Epidermal melanocyte (primary cell): Measurements from ENCODE around the gene VASN.

ENCODE experiments used
- DNase-seq: peaks from one replicate; pipeline ENCODE4 v3.0.0; 2011; ENCODE audit warnings: low spot score; ENCODE audit not compliant: insufficient read length

Gene VASN

DNA sequence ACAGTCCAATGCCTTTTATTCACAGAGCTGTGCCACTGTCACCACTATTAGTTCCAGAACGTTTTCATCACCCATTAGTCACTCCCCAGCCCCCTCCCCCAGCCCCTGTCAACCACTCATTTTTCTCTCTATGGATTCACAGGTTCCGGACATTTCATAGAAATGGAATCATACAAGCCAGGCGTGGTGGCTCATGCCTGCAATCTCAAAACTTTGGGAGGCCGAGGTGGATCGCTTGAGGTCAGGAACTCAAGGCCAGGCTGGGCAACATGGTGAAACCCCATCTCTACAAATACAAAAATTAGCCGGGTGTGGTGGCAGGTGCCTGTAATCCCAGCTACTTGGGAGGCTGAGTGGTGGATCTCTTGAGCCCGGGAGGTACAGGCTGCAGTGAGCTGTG lies 19.8 kb upstream of the VASN start:
- no peak for DNase-seq

DNA sequence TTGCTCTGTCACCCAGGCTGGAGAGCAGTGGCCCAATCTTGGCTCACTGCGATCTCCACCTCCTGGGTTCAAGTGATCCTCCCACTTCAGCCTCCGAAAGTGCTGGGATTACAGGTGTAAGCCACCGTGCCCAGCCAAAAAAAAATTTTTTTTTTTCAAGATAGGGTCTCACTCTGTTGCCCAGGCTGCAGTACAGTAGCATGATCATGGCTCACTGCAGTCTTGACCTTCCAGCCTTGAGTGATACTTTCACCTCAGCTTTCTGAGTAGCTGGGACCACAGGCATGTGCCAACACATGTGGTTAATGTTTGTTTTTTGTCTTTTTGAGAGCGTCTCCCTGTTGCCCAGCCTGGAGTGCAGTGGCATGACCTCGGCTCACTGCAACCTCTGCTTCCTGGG lies 18.8 kb upstream of the VASN start:
- no peak for DNase-seq

DNA sequence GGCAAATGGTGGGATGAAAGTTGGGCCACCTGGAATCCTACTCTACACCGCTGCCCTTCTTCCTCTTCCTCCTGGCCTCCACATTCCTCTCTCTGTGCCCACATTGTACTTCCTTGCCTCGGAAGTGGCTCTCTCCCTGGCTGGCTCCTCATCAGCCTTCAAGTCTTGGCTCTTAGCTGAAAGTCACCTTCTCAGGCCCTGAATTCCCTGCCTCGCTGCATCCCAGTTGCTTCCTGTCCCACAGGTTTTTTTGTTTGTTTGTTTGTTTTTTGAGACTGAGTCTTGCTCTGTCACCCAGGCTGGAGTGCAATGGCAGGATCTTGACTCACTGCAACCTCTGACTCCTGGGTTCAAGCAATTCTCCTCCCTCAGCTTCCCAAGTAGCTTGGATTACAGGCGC lies 18.0 kb upstream of the VASN start:
- no peak for DNase-seq

DNA sequence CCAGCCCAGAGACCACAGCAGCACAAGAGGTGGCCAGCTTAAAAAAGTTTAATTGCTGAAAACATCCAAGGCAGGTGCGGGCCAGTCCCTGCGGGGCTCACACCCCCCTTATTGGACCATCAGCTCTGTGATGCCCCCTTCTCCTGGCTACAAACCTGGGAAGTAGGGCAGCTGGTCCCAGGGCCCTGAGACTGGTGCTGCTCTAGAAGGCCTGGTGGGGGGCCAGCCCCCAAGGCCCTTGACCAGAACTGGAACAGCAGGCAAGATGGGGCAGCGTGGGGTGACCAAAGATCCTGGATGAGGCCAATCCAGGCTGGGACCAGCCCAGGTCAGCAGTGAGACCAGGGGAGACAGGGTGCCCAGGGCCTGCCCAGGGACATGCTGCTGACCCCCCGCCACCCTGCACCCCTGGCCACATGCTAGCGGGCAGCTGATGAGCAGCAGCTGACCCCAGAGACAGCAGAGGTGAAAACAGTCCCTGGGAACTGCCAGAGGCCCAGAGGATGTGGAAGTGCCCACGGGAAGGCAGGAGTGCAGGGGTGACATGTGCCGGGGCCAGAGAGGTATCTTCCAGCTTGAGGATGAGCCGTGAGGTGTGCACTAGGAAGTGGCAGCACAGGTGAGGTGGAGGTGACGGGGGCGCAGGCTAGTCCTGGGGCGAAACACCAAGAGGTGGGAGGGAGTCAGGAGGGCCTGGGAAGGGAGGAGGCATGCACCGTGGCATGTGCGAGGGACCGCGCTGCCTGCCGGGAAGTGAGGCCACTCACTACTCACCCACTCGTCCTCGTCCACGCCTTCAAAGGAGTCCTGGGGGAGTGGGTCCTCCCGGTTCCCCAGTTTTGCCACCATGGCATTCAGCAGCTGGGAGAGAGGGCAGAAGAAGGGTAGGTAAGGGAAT lies 16.9 kb upstream of the VASN start:
- no peak for DNase-seq

DNA sequence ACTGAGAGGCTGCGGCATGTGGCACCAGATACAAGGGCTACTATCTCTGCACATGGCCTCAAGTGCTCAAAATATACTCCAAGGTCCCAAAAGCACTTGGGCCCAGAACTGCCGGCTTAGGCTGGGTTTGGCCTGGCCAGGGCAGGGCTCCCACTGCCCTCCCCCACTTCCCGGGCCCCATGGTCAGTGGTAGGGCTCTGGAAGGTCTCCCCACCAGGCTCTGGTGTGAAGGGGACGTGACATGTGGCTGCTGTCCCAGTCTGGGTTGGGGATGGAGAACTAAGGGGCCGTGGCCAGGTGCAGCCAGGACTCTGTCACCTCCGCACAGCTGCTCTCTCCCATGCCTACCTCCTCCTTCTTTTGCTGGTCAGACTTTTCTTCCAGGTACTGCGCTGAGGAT lies 14.8 kb upstream of the VASN start:
- DNase-seq = no peak

DNA sequence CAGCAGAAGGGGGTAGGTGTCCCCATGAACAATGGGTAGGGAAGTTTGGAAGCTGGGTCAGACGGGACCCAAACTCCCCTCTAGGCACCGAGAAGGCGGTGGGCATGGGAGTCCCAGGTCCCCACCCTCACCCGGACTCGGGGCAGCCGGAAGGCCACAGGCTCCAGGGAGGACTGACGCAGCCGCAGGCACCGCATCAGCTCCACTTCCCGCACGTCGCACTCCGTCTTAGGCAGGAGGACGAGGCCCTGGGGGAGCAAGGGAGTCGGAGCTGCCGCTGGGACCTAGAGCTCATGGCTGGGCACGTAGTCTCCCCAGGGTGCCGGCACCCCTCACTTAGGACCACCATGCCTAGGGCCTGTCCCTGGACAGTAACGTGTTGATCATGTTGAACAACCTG lies 13.4 kb upstream of the VASN start:
- DNase-seq = no peak

DNA sequence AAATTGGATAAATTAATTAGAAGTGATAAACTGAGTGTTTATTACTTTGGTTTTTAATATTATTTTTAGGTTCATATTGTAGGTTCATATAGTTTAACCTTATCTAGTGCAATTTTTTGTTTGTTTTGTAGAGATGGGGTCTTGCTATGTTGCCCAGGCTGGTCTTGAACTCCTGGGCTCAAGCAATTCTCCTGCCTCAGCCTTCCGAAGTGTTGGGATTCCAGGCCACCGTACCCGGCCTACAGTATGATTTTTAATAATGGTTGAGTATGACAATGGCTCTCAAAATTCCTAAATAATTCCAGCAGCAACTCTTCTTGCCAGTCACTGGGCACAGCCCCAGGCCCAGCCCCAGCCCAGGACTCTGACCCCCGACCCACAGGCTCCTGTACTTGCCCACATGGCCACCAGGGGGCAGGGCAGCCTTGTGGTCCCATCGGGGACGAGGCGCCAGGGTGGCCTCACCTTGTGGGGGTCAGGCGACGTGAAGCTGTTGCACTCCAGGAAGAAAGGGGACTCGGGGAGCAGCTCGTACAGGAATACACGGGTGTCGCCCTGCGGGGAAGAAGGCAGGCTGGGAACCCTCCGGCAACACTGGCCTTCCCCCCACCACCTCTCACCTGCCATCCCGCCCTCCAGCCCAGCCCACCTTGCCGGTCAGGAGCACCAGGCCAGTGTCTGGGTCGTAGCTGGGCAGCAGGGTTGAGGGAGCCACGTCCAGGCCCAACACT lies 12.7 kb upstream of the VASN start:
- DNase-seq = peak; percentile 60

DNA sequence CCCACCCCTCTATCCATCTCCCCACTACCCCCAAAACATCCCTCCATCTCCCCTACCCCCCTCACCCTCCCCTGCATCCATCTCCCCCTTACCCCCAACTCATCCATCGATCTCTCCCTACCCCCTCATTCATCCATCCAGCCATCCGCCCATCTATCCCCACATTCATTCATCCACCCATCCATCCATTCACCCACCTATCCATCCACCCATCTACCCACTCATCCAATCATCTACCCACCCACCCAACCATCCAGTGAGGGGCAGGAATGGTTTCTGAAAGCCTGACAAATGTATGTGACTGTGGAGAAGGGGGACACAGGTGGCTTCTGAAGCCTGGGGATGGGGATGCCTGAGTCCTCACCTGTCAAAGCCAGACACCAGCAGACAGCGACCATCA lies 11.7 kb upstream of the VASN start:
- DNase-seq = no peak

DNA sequence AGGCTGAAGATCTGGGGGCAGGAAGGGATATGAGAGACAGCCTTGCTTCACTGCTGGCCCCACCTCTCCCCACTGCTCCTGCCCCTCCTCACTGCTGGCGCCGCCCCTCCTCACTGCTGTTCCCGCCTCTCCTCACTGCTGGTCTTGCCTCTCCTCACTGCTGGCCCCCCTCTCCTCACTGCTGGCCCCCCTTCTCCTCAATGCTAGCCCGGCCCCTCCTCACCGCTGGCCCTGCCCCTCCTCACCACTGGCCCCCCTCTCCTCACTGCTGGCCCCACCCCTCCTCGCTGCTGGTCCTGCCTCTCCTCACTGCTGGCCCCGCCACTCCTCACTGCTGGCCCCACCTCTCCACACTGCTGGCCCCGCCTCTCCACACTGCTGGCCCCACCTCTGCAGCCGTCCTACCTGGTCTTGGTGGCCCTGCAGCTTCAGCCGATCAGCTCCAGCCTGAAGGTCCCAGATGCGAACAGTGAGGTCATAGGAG lies 11.1 kb upstream of the VASN start:
- no peak for DNase-seq

DNA sequence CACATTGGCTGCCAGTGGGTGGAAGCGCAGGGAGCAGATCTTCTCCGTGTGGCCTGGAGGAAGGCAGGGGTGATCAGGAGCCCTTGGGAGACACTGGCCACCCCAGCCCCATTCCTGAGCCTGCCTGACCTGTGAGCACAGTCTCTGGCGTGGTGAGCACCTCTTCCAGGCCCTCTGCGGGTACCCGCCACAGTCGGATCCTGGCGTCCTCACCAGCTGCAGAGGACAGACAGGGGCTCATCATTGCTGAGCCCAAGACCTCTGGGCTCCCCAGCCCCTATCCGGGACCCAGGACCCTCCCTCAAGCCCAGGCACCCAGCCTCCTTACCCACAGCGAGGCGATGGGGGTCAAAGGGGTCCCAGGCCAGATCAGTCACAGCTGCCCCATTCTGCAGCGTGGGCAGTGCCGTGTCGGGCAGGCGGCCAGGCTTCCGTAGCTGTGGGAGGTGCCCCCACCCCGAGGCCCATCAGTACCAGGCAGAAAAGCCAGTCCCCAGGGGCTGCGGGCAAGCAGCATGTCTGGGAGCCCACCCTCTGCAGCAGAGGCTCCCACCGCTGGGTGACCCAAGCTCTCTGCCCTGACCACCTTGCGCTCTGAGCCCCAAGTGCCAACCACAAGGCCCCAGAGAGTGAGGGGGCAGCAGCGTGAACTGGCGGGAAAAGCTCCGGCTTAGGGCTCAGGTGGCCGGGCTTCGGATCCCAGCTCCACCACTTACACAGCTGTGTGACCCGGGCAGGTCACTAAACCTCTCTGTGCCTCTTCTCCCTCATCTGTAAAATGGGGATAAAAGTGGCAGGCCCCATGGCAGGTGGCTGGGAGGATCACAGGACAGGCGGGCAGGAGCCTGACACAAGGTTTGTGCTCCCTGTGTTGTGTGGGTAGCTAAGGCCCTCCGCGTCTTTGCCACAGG lies 10.4 kb upstream of the VASN start:
- DNase-seq = no peak

DNA sequence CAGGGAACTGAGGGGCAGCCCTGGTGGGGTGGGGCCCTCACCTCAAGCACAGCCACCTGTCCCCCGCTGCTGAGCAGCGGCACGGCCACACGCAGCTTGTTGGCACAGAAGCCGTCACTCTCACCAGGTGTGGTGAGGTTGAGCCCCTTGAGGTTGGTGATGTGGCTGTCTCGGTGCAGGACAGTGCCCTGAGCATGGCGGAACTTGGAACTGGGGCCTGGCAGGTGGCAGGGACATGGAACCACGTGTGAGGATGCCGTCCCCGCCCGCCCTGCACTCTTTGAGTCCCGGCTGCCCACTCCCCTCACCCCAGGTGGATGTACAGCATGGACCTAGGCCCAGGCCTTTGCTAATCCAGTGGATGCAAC lies 9.7 kb upstream of the VASN start:
- DNase-seq = no peak

DNA sequence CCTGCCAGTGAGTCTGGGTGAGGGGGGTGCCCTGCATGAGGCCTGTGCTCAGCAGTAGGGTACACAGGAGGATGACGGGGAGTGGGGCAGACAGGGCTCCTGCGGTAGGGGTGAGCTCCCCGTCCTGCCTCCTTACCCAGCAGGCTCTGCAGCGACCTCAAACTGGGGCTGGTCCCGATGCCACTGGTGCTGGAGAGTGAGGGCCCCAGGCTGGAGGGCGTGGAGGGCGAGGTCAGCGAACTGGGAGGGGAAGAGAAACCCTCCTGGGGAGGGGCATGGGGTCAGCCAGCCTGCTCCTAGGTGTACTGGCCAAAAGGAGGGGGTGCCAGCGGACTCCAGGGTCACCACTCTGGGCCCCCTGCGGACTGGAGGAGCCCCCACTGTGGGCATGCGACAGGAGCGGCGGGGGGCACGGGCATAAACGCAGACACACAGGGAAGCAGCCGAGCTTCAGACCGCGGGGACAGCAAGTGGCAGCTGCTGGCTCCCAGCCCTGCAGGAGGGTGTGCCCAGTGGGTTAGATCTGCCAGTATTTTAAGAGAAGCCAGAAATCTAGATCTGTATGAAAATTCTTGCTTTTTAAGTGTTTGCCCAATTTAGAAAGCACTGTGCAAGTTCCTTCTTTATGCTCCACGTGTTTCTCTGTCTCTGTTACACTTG lies 9.0 kb upstream of the VASN start:
- no peak for DNase-seq

DNA sequence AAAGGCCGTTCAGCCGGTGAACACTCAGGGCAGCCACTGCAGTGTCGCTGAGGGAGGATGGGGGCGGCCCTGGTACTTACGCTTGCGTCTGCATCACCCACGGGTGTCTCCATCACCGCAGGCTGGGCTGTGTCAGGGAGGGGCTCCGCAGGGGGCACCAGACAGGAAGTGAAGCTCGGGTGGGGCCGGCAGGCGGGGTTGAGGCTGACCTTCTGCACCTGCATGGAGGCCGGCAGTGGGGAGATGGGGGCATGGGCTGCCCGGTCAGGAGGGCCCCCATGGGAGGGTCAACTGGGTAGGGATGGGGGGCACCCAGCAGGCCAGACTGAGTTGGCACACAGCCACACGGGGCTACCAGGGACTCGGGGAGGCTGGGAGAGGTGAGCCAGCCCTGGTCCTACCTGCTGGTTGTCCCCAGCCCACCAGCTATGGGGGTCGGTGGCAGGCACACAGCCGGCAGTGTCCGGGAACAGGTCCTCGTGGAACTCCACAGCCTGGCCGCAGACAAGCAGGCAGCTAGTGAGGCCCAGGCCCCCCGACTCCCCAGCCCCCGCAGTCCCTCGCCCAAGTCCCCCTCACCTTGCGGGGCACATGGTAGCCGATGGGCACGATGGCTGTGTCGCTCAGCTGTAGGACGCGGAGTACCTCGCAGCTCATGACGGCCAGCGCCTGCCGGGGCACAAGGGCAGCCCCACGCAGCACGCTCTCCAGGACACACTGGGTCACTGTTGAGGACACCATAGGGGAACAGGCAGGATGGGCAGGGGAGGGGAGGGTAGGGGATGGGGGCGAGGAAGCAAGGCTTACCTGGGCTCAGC lies 7.2 kb upstream of the VASN start:
- no peak for DNase-seq

DNA sequence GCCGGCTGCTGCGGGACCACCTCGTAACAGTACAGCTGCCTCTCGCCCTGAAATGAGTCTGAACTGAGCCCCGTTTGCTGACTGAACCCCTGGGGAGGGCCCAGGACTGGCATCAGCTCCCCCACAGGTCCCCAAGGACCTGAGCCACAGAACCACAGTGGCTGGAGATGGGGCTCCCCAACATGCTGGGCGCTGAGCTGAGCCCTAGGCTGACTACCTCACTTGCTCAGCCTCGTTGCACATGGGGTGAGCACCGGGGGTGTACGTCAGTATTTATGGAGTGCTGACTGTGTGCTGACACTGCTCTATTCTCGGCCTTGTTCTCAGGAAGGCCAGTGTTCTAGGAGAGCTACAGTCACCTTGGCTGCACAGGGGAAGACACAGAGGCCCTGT lies 6.6 kb upstream of the VASN start:
- no peak for DNase-seq

DNA sequence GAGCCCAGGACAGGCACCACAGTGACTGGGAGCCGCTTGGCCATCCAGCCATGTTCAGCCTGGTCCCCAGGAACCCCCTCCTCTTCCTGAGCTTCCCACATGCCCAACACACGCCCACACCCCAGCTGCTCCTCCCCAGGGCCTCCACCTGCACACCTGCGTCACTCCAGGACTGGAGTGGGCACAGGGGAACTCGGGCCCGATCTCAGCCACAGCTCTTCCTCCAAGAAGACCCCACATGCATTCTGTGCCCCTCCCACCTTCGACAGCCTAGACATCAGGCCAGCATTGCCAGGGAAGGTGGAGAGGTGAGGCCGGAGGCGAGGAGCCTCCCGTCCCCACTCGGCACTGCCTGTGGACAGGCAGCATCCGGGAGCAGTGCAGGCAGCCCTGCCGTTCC lies 6.0 kb upstream of the VASN start:
- no peak for DNase-seq

DNA sequence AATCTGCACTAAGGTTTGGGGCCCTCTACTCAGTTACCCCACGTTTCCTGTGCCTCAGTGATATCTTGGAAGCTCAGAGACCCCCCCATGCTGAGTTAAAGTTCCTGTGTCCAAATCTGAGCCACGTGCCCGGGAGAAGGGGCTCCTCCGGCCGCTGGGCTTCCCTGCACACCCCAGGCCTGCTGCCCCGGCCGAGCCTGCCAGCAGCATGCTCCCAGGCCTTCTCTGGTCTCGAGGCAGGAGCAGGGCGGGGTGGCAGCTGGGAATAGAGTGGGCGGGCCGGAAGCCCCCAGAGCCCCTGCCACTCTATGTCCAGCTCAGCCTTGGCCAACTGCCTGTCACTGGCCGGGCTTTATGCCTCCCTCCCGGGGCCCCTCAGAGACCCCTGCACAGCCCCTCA lies 5.6 kb upstream of the VASN start:
- DNase-seq = no peak

DNA sequence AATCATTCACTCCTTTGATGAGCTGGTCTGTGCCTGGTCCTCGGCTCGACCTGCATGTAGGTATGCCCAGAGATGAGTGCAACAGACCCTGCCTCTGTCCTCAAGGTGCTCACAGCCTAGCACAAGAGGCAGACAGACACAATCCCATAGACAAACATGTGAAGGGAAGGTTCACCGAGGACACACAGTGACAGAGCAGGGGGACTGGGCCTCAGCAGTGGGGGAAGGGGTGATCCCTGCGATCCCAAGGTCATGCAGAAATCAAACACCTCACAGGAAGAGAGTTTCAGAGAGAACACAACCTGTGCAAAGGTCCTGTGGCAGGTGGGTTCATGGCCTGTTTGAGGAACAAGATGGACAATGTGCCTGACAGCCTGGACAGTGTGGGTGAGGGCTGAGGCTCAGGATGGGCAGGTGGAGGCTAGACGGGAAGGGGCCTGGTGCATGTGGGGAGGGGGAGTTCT lies 4.2 kb upstream of the VASN start:
- DNase-seq = no peak

DNA sequence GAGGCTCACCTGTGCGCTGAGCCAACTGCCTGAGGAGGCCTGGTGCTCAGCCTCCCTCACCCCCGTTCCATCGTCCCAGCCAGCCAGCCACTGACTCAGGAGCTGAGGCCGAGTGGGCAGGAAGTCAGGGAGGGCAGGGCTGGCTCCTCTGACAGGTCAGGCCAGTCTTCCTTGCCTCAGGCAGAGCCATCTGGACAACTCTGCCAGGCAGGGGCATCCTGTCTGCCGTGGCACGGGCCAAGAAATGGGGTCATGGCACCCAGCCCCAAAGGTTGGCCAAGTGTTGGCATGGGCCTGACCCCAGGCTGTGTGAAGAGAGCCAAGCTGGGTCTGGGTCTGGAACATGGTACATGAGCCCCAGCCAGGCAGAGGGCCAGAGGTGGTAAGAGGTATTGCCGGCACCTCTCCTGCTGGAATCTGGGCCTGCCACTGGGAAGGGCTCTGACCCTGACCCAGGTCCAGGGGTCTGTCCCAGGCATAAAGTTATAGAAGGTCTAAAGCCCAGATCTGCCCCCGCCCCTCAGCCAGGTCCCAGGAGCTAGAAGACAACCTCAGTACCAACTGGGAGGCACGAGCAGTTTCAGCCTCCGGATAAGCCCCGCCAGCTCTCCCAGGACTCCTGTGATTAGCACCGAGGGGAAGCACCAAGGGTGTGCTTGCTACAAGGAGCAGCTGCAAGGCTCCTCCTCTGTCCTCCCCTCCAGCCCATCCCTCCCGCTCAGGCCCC lies 2.5 kb upstream of the VASN start:
- no peak for DNase-seq

DNA sequence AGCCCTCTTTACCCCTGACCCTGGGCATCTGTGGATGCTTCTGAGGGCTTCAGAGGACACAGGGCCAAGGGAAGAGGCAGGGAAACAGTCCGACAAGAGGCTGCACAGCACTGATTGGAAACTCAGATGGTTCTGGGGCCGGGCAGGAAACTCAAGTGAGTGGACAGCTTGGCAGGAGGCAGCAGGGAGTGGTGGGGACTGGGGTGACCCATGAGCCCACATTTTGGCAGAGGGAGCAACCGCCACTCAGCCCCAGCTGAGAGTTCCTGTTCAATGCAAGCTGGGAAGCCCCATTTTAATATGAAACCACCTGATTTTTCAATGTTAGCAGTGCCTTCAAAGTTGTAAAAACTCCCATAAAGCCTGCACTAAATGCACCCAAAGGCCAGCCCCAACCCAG lies 1.5 kb upstream of the VASN start:
- DNase-seq = no peak
